Measurements from ENCODE around the gene ADH6.

ADH6 gene

DNA sequence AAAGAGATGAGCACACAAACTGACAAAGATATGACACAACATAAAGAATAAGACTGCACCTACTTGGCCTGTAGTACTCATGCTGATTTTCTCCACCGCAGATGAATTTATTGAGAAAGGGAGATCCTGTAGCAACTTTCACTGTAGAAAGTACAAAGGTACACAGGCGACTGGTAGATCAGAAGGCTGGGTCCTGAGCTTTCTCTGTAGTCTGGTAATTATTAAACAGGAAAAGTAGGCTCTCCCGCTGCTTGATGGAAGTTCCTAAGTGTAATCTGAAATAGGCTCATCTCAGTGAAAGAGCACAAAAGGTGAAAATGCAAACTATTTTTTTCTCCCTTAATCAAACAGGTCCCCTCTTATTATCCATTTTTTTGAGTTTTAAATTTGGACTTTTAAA lies at the start of gene ADH6:
ADH6 (minus strand) TSS at position 175 of the 400 bp plus-strand sequence; CDS start at position 81, 94 bp downstream.
- no peak within 1 kb of the TSS for H3K4me3 ChIP-seq (ENCODE audit: low read depth in 1 of 2, low read length in 2 of 2)
- no peak for DNase-seq
- no peak for TF ChIP-seq EZH2 (IDR thresholded peaks at IDR 0.05; ENCODE audit: borderline replicate concordance, low read depth, low read length, severe bottlenecking)
- TF ChIP-seq, protein P1, sequence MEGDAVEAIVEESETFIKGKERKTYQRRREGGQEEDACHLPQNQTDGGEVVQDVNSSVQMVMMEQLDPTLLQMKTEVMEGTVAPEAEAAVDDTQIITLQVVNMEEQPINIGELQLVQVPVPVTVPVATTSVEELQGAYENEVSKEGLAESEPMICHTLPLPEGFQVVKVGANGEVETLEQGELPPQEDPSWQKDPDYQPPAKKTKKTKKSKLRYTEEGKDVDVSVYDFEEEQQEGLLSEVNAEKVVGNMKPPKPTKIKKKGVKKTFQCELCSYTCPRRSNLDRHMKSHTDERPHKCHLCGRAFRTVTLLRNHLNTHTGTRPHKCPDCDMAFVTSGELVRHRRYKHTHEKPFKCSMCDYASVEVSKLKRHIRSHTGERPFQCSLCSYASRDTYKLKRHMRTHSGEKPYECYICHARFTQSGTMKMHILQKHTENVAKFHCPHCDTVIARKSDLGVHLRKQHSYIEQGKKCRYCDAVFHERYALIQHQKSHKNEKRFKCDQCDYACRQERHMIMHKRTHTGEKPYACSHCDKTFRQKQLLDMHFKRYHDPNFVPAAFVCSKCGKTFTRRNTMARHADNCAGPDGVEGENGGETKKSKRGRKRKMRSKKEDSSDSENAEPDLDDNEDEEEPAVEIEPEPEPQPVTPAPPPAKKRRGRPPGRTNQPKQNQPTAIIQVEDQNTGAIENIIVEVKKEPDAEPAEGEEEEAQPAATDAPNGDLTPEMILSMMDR (IDR thresholded peaks at IDR 0.05; ENCODE audit: borderline replicate concordance, extremely low read depth, low read length, poor library complexity, severe bottlenecking) = no peak

DNA sequence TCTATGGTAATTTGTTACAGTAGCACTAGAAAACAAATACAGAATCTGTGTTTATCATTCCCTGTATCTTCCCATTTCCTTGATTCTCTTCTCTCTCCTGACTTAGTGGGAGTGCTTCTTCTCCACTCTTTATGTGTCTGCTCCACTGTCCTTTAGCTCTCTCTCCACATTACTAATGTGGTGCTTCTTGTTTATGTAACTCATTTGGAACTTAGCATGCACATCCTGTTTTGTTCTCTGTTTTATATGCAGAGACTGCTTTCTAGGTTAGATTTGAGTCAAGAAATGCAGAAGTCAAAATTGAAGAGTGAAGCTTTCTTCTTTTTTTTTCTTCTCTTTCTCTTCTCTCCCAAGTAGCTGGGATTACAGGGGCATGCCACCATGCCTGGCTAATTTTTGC lies 45.9 kb upstream of the ADH6 start:
- Histone ChIP-seq H3K27me3 (ENCODE audit: insufficient read depth, low read length, poor library complexity) (no peaks in the 10 kb centered on the region), H4K20me1 (ENCODE audit: insufficient read depth, low read length) (no peaks in the 10 kb centered on the region), H3K4me3 (ENCODE audit: low read depth in 1 of 2, low read length in 2 of 2) (no peak overlapping the region), H3K36me3 (ENCODE audit: insufficient read depth, low read length) (no peaks in the 10 kb centered on the region), H3K4me2 (ENCODE audit: insufficient read depth, low read length) (no peak overlapping the region), H3K9me3 (ENCODE audit: insufficient read depth, low read length, severe bottlenecking) (no peaks in the 10 kb centered on the region), H3K9ac (ENCODE audit: low read depth, low read length) (no peak overlapping the region), H3K27ac (ENCODE audit: low read length) (no peak overlapping the region), H2AFZ (ENCODE audit: low read depth, low read length) (no peak overlapping the region), H3K79me2 (ENCODE audit: insufficient read depth, low read length) (no peaks in the 10 kb centered on the region), H3K4me1 (ENCODE audit: insufficient read depth, low read length) (no peaks in the 10 kb centered on the region)
- TF ChIP-seq EZH2 (IDR thresholded peaks at IDR 0.05; ENCODE audit: borderline replicate concordance, low read depth, low read length, severe bottlenecking) = no peak
- TF ChIP-seq, protein P1 (IDR thresholded peaks at IDR 0.05; ENCODE audit: borderline replicate concordance, extremely low read depth, low read length, poor library complexity, severe bottlenecking) = no peak
- ATAC-seq (ENCODE audit: insufficient read depth, low read depth) = no peak
- DNase-seq = no peak

More for the DNA sequence above, at the start of gene ADH6:
- no peaks in the 10 kb centered on the region for H3K27me3 ChIP-seq (ENCODE audit: insufficient read depth, low read length, poor library complexity)
- H3K36me3 ChIP-seq (ENCODE audit: insufficient read depth, low read length) = no peaks in the 10 kb centered on the region
- no peaks in the 10 kb centered on the region for H3K4me1 ChIP-seq (ENCODE audit: insufficient read depth, low read length)
- no peak within 1 kb of the TSS for H3K9ac ChIP-seq (ENCODE audit: low read depth, low read length)
- no peak within 1 kb of the TSS for H3K4me2 ChIP-seq (ENCODE audit: insufficient read depth, low read length)
- no peak within 1 kb of the TSS for H2AFZ ChIP-seq (ENCODE audit: low read depth, low read length)
- no peak within 1 kb of the TSS for H3K27ac ChIP-seq (ENCODE audit: low read length)
- no peak for ATAC-seq (ENCODE audit: insufficient read depth, low read depth)
- no peaks in the 10 kb centered on the region for H3K9me3 ChIP-seq (ENCODE audit: insufficient read depth, low read length, severe bottlenecking)
- no peaks in the 10 kb centered on the region for H4K20me1 ChIP-seq (ENCODE audit: insufficient read depth, low read length)
- no peaks in the 10 kb centered on the region for H3K79me2 ChIP-seq (ENCODE audit: insufficient read depth, low read length)

DNA sequence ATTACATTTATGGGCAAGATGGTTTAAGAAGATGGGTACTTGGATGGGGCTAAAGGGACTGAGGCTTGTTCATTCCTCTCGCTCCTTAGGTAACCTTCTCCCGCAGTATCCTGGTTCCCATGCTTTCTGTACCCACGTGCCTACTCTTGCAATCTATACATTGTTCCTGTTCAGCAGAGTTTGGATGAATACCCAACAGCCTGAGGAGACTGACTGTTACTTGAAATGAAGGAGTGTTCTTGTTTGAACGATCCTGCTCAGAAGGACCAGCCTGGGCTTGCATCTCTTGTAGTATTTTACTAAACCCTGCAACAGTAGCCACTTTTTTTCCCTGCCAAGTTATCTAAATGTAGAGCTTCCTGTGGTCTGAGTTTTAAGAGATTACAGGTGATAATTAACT lies 33.7 kb upstream of the ADH6 start:
- Histone ChIP-seq H3K9me3 (ENCODE audit: insufficient read depth, low read length, severe bottlenecking) (no peaks in the 10 kb centered on the region), H3K36me3 (ENCODE audit: insufficient read depth, low read length) (no peaks in the 10 kb centered on the region), H3K4me1 (ENCODE audit: insufficient read depth, low read length) (no peaks in the 10 kb centered on the region), H3K27ac (ENCODE audit: low read length) (no peak overlapping the region), H3K27me3 (ENCODE audit: insufficient read depth, low read length, poor library complexity) (no peaks in the 10 kb centered on the region), H4K20me1 (ENCODE audit: insufficient read depth, low read length) (no peaks in the 10 kb centered on the region), H3K4me2 (ENCODE audit: insufficient read depth, low read length) (no peak overlapping the region), H3K79me2 (ENCODE audit: insufficient read depth, low read length) (no peaks in the 10 kb centered on the region), H3K9ac (ENCODE audit: low read depth, low read length) (no peak overlapping the region), H2AFZ (ENCODE audit: low read depth, low read length) (no peak overlapping the region), H3K4me3 (ENCODE audit: low read depth in 1 of 2, low read length in 2 of 2) (no peak overlapping the region)
- DNase-seq = no peak
- TF ChIP-seq, protein P1 (IDR thresholded peaks at IDR 0.05; ENCODE audit: borderline replicate concordance, extremely low read depth, low read length, poor library complexity, severe bottlenecking) = no peak
- no peak for TF ChIP-seq EZH2 (IDR thresholded peaks at IDR 0.05; ENCODE audit: borderline replicate concordance, low read depth, low read length, severe bottlenecking)
- no peak for ATAC-seq (ENCODE audit: insufficient read depth, low read depth)

DNA sequence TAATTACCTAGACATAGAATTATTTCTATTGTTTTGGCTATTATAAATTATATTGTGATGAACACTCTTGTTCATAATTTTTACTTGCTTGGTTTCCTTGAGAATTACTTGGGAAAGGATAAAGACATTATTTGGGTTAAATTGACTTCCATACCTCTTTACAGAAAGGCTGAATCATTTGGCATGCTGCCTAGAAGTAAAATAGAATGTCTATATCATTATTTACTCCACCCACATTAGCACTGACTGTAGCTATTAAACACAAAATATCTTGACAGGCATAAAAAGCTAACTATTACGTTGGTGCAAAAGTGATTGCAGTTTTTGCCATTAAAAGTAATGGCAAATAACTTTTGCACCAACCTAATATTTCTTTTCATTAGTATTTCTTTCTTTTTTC lies 29.7 kb upstream of the ADH6 start:
- Histone ChIP-seq H3K9me3 (ENCODE audit: insufficient read depth, low read length, severe bottlenecking) (no peaks in the 10 kb centered on the region), H3K4me3 (ENCODE audit: low read depth in 1 of 2, low read length in 2 of 2) (no peak overlapping the region), H3K9ac (ENCODE audit: low read depth, low read length) (no peak overlapping the region), H3K4me2 (ENCODE audit: insufficient read depth, low read length) (no peak overlapping the region), H4K20me1 (ENCODE audit: insufficient read depth, low read length) (no peaks in the 10 kb centered on the region), H3K27me3 (ENCODE audit: insufficient read depth, low read length, poor library complexity) (no peaks in the 10 kb centered on the region), H3K27ac (ENCODE audit: low read length) (no peak overlapping the region), H3K79me2 (ENCODE audit: insufficient read depth, low read length) (no peaks in the 10 kb centered on the region), H2AFZ (ENCODE audit: low read depth, low read length) (no peak overlapping the region), H3K36me3 (ENCODE audit: insufficient read depth, low read length) (no peaks in the 10 kb centered on the region), H3K4me1 (ENCODE audit: insufficient read depth, low read length) (no peaks in the 10 kb centered on the region)
- ATAC-seq (ENCODE audit: insufficient read depth, low read depth) (no peak), DNase-seq (no peak)
- TF ChIP-seq, protein P1 (IDR thresholded peaks at IDR 0.05; ENCODE audit: borderline replicate concordance, extremely low read depth, low read length, poor library complexity, severe bottlenecking) = no peak
